HUES48 (cell line): ENCODE measurements around the gene ZEB1.
"Not testable (repeated sequence)": the region's sequence is repeated elsewhere in the genome, so short reads cannot be mapped to it uniquely, and the experiment has no call there.

Experiments used
- H3K27ac ChIP-seq: one replicate; pipeline ENCODE4 v1.7.0; 2013; ENCODE audit warnings: low read depth, low read length, inconsistent platforms
- H3K27me3 ChIP-seq: 2 replicates; pipeline ENCODE4 v1.6.1; 2013; ENCODE audit warnings: mild to moderate bottlenecking, low read length; ENCODE audit not compliant: control insufficient read depth, insufficient read depth
- H3K36me3 ChIP-seq: 2 replicates; pipeline ENCODE4 v1.6.1; 2013; ENCODE audit warnings: low read length; ENCODE audit not compliant: control insufficient read depth, insufficient read depth
- H3K4me1 ChIP-seq: 2 replicates; pipeline ENCODE4 v1.6.1; 2013; ENCODE audit warnings: mild to moderate bottlenecking, low read length; ENCODE audit not compliant: control insufficient read depth, insufficient read depth
- H3K4me3 ChIP-seq: 2 replicates; pipeline ENCODE4 v1.5.1; 2013; ENCODE audit warnings: mild to moderate bottlenecking, low read depth, low read length
- H3K9ac ChIP-seq: 2 replicates; pipeline ENCODE4 v1.6.1; 2013; ENCODE audit warnings: mild to moderate bottlenecking, low read depth, low read length, moderate library complexity
- H3K9me3 ChIP-seq: 2 replicates; pipeline ENCODE4 v1.6.1; 2013; ENCODE audit warnings: low read length; ENCODE audit not compliant: control insufficient read depth, insufficient read depth

Gene ZEB1

GRCh38 chr10:31528831-31529230 is 209.8 kb downstream of the ZEB1 start:
- no peak overlapping the region for H3K27ac ChIP-seq
- H3K9me3 ChIP-seq: no peaks in the 10 kb centered on the region
- H3K36me3 ChIP-seq: no peaks in the 10 kb centered on the region
- no peak overlapping the region for H3K9ac ChIP-seq
- no peak overlapping the region for H3K4me3 ChIP-seq
- H3K27me3 ChIP-seq: no peaks in the 10 kb centered on the region
- no peaks in the 10 kb centered on the region for H3K4me1 ChIP-seq

DNA sequence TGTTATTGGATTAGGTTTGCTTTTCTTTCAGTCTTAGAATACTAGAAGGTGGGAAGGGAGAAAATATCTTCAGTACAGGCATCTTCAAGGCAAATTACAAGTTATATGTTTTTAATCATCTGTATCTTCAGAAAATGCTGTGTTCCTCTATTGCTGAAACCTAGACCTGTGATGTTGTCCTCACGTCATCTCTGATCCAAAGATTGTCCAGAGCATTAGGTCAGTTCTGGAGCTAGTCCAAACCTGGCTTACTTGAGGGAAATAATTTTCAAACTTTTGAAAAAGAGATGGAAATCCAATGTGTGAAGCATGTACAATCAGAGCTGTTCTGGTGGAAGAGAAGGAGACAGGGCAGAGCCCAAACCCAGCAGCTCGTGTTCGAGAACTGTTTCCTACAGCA is 217.3 kb downstream of the ZEB1 start:
- H3K4me3 ChIP-seq: no peak overlapping the region
- no peaks in the 10 kb centered on the region for H3K27me3 ChIP-seq
- no peaks in the 10 kb centered on the region for H3K9me3 ChIP-seq
- no peak overlapping the region for H3K9ac ChIP-seq
- H3K27ac ChIP-seq: no peak overlapping the region
- no peaks in the 10 kb centered on the region for H3K4me1 ChIP-seq
- no peaks in the 10 kb centered on the region for H3K36me3 ChIP-seq

DNA sequence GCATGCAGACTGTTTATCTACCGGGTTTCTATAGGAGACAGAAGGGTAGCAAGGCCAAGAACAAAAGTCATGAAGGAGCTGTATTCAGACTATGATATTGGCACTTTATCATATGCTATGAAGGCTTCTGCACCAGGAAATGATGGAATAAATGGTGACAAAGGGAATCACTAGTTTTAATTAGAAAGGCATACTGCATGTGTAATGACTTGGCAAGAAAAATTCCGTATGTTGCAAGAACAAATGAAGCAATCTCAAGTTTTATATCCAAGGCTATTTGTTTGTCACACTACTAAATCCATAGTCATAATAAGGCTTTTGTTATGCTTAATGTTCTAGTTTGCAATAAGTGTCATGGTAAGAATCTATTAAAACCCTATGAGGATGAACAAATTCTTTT is 230.9 kb downstream of the ZEB1 start:
- H3K4me1 ChIP-seq: no peaks in the 10 kb centered on the region
- no peak overlapping the region for H3K27ac ChIP-seq
- H3K9me3 ChIP-seq: no peaks in the 10 kb centered on the region; the same call in 1 of the 2 replicates
- H3K27me3 ChIP-seq: no peaks in the 10 kb centered on the region
- H3K4me3 ChIP-seq: no peak overlapping the region
- no peaks in the 10 kb centered on the region for H3K36me3 ChIP-seq
- no peak overlapping the region for H3K9ac ChIP-seq

- Histone ChIP-seq H3K27me3 (no peaks in the 10 kb centered on the region), H3K36me3 (no peaks in the 10 kb centered on the region), H3K9ac (no peak overlapping the region), H3K4me1 (no peaks in the 10 kb centered on the region), H3K9me3 (peaks cover 7% of the 10 kb centered on the region; the same call in 1 of the 2 replicates), H3K4me3 (no peak overlapping the region), H3K27ac (no peak overlapping the region)
These were observed 235.5 kb downstream of the ZEB1 start for GRCh38 chr10:31554556-31554955.

- Histone ChIP-seq H3K9me3 (peaks cover 8% of the 10 kb centered on the region; the same call in 1 of the 2 replicates), H3K36me3 (no peaks in the 10 kb centered on the region), H3K4me3 (no peak overlapping the region), H3K27me3 (no peaks in the 10 kb centered on the region), H3K9ac (no peak overlapping the region), H3K4me1 (no peaks in the 10 kb centered on the region), H3K27ac (no peak overlapping the region)
These were observed 238.8 kb downstream of the ZEB1 start for GRCh38 chr10:31557854-31558253.

GRCh38 chr10:31568252-31568861 is 249.3 kb downstream of the ZEB1 start:
- not testable (repeated sequence) for H3K4me3 ChIP-seq, H3K4me1 ChIP-seq, H3K27ac ChIP-seq, H3K27me3 ChIP-seq, H3K9me3 ChIP-seq, H3K36me3 ChIP-seq, H3K9ac ChIP-seq

GRCh38 chr10:31574577-31574976 is 255.6 kb downstream of the ZEB1 start:
- Histone ChIP-seq H3K4me1 (no peaks in the 10 kb centered on the region), H3K27me3 (no peaks in the 10 kb centered on the region), H3K27ac (no peak overlapping the region), H3K9me3 (peaks cover 9% of the 10 kb centered on the region), H3K36me3 (no peaks in the 10 kb centered on the region), H3K9ac (no peak overlapping the region), H3K4me3 (no peak overlapping the region)

GRCh38 chr10:31578181-31578852 is 259.3 kb downstream of the ZEB1 start:
- Histone ChIP-seq H3K27ac (no peak overlapping the region), H3K4me1 (peaks cover 2% of the 10 kb centered on the region; the same call in 1 of the 2 replicates)

GRCh38 chr10:31578951-31579350 is 259.9 kb downstream of the ZEB1 start:
- Histone ChIP-seq H3K4me3 (no peak overlapping the region), H3K27ac (no peak overlapping the region), H3K9ac (no peak overlapping the region), H3K36me3 (no peaks in the 10 kb centered on the region), H3K4me1 (peaks cover 8% of the 10 kb centered on the region; the same call in 1 of the 2 replicates), H3K27me3 (no peaks in the 10 kb centered on the region), H3K9me3 (no peaks in the 10 kb centered on the region; the same call in none of the 2 replicates)

More at GRCh38 chr10:31578181-31578852, 259.3 kb downstream of the ZEB1 start:
- no peaks in the 10 kb centered on the region for H3K36me3 ChIP-seq
- no peaks in the 10 kb centered on the region for H3K27me3 ChIP-seq
- no peak overlapping the region for H3K4me3 ChIP-seq
- no peaks in the 10 kb centered on the region; the same call in none of the 2 replicates for H3K9me3 ChIP-seq
- no peak overlapping the region for H3K9ac ChIP-seq
